ENCODE data around the gene WLS.
"Not testable (repeated sequence)": the region's sequence is repeated elsewhere in the genome, so short reads cannot be mapped to it uniquely, and the experiment has no call there.

Gene WLS

GRCh38 chr1:68197891-68198290 is 34.4 kb downstream of the WLS start:
- DNase-seq, result no peak

GRCh38 chr1:68197461-68197860 is 34.9 kb downstream of the WLS start:
- no peak for DNase-seq

- no peak for DNase-seq
Measured at GRCh38 chr1:68196676-68197075, 35.6 kb downstream of the WLS start.

GRCh38 chr1:68191717-68192116 is 40.6 kb downstream of the WLS start:
- no peak for DNase-seq

- DNase-seq, result no peak
Measured at GRCh38 chr1:68188644-68189340, 43.5 kb downstream of the WLS start.

GRCh38 chr1:68188060-68188538 is 44.2 kb downstream of the WLS start:
- DNase-seq, result no peak

GRCh38 chr1:68185743-68186142 is 46.6 kb downstream of the WLS start:
- DNase-seq, result no peak

- DNase-seq, result no peak
Measured at GRCh38 chr1:68183895-68184294, 48.4 kb downstream of the WLS start.

GRCh38 chr1:68181165-68181556 is 51.2 kb downstream of the WLS start:
- DNase-seq, result no peak

- no peak for DNase-seq
Measured at GRCh38 chr1:68180441-68181164, 51.7 kb downstream of the WLS start.

GRCh38 chr1:68178821-68179490 is 53.4 kb downstream of the WLS start:
- no peak for DNase-seq

GRCh38 chr1:68175621-68176398 is 56.5 kb downstream of the WLS start:
- no peak for DNase-seq

GRCh38 chr1:68174738-68175113 is 57.6 kb downstream of the WLS start:
- no peak for DNase-seq

GRCh38 chr1:68173936-68174737 is 58.2 kb downstream of the WLS start:
- DNase-seq, result no peak

- DNase-seq, result no peak
Measured at GRCh38 chr1:68173283-68173935, 58.9 kb downstream of the WLS start.

- DNase-seq, result not testable (repeated sequence)
Measured at GRCh38 chr1:68171795-68172194, 60.5 kb downstream of the WLS start.

- DNase-seq, result no peak
Measured at GRCh38 chr1:68168545-68169171, 63.7 kb downstream of the WLS start.

- no peak for DNase-seq
Measured at GRCh38 chr1:68167211-68167610, 65.1 kb downstream of the WLS start.

GRCh38 chr1:68166348-68166747 is 66.0 kb downstream of the WLS start:
- DNase-seq, result no peak

GRCh38 chr1:68165665-68166064 is 66.7 kb downstream of the WLS start:
- DNase-seq, result no peak

GRCh38 chr1:68164918-68165317 is 67.4 kb downstream of the WLS start:
- DNase-seq, result no peak
